SHP77 treated with DMSO at 0.1 percent for 48 hours (cell line): Measurements from ENCODE around the gene IFITM10.

Experiments
- DNase-seq: peaks from one replicate; lab custom pipeline; 2025; lab: John Stamatoyannopoulos, UW

The IFITM10 gene

GRCh38 chr11:1751999-1752906 lies 1.9 kb upstream of the IFITM10 start:
- DNase-seq = no peak

GRCh38 chr11:1751531-1751921 lies 1.1 kb upstream of the IFITM10 start:
- DNase-seq = no peak

GRCh38 chr11:1750840-1751530 lies 590 bp upstream of the IFITM10 start:
- no peak for DNase-seq

GRCh38 chr11:1749395-1750351 lies 722 bp downstream of the IFITM10 start:
- no peak for DNase-seq

- no peak for DNase-seq
These were observed 1.6 kb downstream of the IFITM10 start for GRCh38 chr11:1748636-1749394.

GRCh38 chr11:1747753-1748635 lies 2.4 kb downstream of the IFITM10 start:
- no peak for DNase-seq

GRCh38 chr11:1746956-1747752 lies 3.2 kb downstream of the IFITM10 start:
- DNase-seq = no peak

GRCh38 chr11:1746511-1746931 lies 3.9 kb downstream of the IFITM10 start:
- DNase-seq = no peak

- DNase-seq = no peak
These were observed 4.6 kb downstream of the IFITM10 start for GRCh38 chr11:1745701-1746320.

GRCh38 chr11:1744891-1745700 lies 5.3 kb downstream of the IFITM10 start:
- DNase-seq = no peak

- DNase-seq = no peak
These were observed 6.1 kb downstream of the IFITM10 start for GRCh38 chr11:1744137-1744886.

- no peak for DNase-seq
These were observed 6.7 kb downstream of the IFITM10 start for GRCh38 chr11:1743585-1744136.

GRCh38 chr11:1742869-1743584 lies 7.4 kb downstream of the IFITM10 start:
- DNase-seq = no peak

- no peak for DNase-seq
These were observed 8.0 kb downstream of the IFITM10 start for GRCh38 chr11:1742371-1742770.

- no peak for DNase-seq
These were observed 8.7 kb downstream of the IFITM10 start for GRCh38 chr11:1741741-1742140.

- no peak for DNase-seq
These were observed 9.4 kb downstream of the IFITM10 start for GRCh38 chr11:1740786-1741530.
